GM12891 (cell line): ENCODE measurements around the gene ZC3H12A.

Experiments
- DNase-seq: peaks from one replicate; pipeline ENCODE4 v3.0.0; 2011; ENCODE audit warnings: low spot score; ENCODE audit not compliant: insufficient read length
- FAIRE-seq: peaks from 2 replicates; lab custom pipeline; 2011; peaks lifted over from hg19 to GRCh38; lab: Jason Lieb, UNC
- PAX5 ChIP-seq: IDR thresholded peaks from 2 replicates; pipeline ENCODE4 v1.6.1; 2011; ENCODE audit warnings: low read length, moderate library complexity, mild to moderate bottlenecking; ENCODE audit not compliant: insufficient read depth, severe bottlenecking
- POLR2A ChIP-seq: IDR thresholded peaks from 2 replicates; pipeline ENCODE4 v1.6.1; 2011; ENCODE audit warnings: low read depth, low read length, control low read depth
- POLR2AphosphoS5 ChIP-seq: IDR thresholded peaks from 2 replicates; pipeline ENCODE4 v1.6.1; 2011; ENCODE audit warnings: low read depth, low read length, control low read depth
- POU2F2 ChIP-seq: IDR thresholded peaks from 2 replicates; pipeline ENCODE4 v1.6.1; 2011; ENCODE audit warnings: low read depth, mild to moderate bottlenecking, control low read depth, low read length, moderate library complexity
- SPI1 ChIP-seq: IDR thresholded peaks from 2 replicates; pipeline ENCODE4 v1.6.1; 2011; ENCODE audit warnings: low read depth, low read length, control low read depth
- TAF1 ChIP-seq: IDR thresholded peaks from 2 replicates; pipeline ENCODE4 v1.6.1; 2011; ENCODE audit warnings: low read depth, low read length, control low read depth

Gene ZC3H12A

GRCh38 chr1:37472281-37472680, 2.1 kb upstream of the ZC3H12A start:
- FAIRE-seq: no peak

GRCh38 chr1:37472994-37473393, 1.4 kb upstream of the ZC3H12A start:
- DNase-seq (no peak), FAIRE-seq (no peak)
- TF ChIP-seq POLR2A (no peak), POU2F2 (no peak), POLR2AphosphoS5 (no peak), SPI1 (no peak), TAF1 (no peak), PAX5 (no peak)

More at GRCh38 chr1:37472281-37472680, 2.1 kb upstream of the ZC3H12A start:
- DNase-seq: no peak
- TF ChIP-seq PAX5 (no peak), POLR2AphosphoS5 (no peak), POLR2A (no peak), SPI1 (no peak), POU2F2 (no peak), TAF1 (no peak)

GRCh38 chr1:37473431-37474045, 842 bp upstream of the ZC3H12A start:
- DNase-seq (no peak), FAIRE-seq (no peak)
- TF ChIP-seq POLR2A (no peak), SPI1 (no peak), POU2F2 (no peak), PAX5 (no peak), POLR2AphosphoS5 (no peak), TAF1 (no peak)

DNA sequence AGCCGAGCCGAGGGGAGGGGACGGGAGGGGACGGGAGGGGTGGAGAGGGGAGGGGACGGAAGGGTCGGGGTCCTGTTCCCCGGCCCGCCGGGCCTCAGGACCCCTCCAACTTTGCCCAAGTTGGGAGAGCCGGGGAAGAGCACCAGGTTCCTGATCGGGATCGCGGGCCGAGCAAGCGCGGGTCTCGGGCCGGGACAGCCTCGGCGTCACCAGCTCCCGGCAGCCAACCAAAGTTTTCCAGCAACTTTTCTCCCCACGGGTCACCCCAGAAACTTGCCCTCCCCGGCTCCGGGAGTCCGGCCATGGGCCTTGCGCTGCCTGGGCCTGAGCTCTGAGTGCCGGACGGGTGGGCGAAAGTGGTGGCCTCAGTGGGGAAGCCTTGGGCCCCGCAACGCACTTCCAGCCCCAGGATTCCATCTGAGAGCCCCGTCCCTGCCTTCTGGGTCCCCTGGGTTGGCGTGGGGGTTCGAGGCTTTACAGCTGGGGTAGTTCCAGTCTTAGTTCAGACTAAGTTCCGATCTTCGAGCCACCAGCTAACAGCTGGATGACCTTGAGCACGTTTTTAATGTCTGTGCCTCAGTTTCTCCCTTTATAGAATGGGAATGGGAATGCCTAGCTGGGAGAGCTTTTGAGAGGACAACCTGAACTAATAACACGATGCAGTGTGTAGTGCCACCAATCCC, 458 bp downstream of the ZC3H12A start:
- TF ChIP-seq POU2F2: peak; percentile 8; the same call in 1 of the 2 replicates
- TF ChIP-seq POLR2AphosphoS5: peak; percentile 36; the same call in 1 of the 2 replicates
- peak; percentile 47; the same call in 1 of the 2 replicates for TF ChIP-seq POLR2A
- no peak for TF ChIP-seq PAX5
- no peak for FAIRE-seq
- DNase-seq: no peak

GRCh38 chr1:37475380-37476086, 1.2 kb downstream of the ZC3H12A start:
- DNase-seq (no peak), FAIRE-seq (no peak)
- no peak for TF ChIP-seq POLR2A
- TF ChIP-seq POU2F2: no peak
- no peak for TF ChIP-seq TAF1
- no peak for TF ChIP-seq POLR2AphosphoS5
- TF ChIP-seq PAX5: no peak
- TF ChIP-seq SPI1: no peak

DNA sequence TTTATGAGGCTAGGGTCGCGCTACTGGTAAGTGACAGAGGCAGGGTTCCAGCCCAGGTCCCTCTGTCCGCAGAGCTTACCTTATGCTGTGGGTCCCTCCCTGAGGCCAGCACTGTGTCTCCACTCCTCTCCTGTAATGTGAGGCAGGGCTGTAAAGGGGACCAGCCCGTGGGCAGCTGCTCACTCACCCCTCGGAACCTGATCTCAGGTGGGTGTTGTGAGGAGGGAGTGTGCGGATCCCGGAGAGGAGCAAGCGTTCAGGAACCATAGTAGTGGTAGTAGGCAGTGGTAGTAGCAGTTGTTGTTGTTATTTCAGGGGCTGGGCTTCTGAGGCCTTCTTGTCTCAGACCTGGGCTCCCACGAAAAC, 1.7 kb downstream of the ZC3H12A start:
- FAIRE-seq (no peak), DNase-seq (no peak)
- TF ChIP-seq POLR2AphosphoS5: 0 out of 2 replicates have a peak, but pooled peaks have one; percentile 9
- no peak for TF ChIP-seq SPI1
- no peak for TF ChIP-seq POLR2A

- TF ChIP-seq TAF1: no peak
- no peak for TF ChIP-seq PAX5
- no peak for TF ChIP-seq SPI1
- TF ChIP-seq POLR2AphosphoS5: no peak; the same call in 1 of the 2 replicates
- peak; percentile 39 for TF ChIP-seq POLR2A
- TF ChIP-seq POU2F2: no peak
- DNase-seq: no peak
- peak; percentile 9 for FAIRE-seq
Observed at GRCh38 chr1:37476460-37477197, 2.2 kb downstream of the ZC3H12A start.

DNA sequence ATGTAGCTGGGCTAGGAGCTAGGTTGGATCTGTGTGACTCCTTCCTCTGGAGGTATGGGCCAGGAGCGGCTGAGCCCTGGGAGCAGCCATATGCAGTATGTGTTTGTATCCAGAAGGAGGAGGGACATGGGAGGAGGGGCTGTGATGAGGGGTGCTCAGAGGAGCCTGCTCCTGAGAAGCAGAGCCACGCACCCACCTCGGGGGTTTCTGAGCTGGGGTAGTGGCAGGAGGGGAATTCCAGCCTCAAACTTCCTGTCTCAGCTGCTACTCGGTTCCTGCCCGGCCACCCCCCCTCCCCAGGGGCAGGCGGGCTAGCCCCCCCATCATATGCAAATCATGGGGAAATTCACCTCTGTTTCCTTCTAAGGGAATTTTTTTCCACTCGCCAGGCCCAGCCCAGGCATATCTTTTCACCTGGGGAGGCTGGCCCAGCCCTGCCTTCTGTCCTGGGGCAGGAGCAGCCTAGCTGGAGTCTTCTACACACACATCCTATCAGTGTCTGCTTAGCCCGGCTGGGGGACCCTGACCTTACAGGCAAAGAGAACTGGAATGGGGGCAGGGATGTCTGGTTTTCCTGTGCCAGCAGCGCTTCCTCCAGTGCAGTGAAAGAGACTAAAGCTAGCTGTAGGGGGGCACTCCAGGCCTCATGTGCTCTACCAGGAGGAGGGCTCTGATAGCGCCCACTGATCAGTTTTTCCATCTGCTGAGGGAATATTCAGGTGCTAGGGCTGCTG, 3.0 kb downstream of the ZC3H12A start:
- peak; percentile 63 for DNase-seq
- peak; percentile 80 for FAIRE-seq

More for the DNA sequence above, 3.0 kb downstream of the ZC3H12A start:
- TF ChIP-seq POU2F2 (peak; percentile 99), POLR2AphosphoS5 (peak; percentile 32; the same call in 1 of the 2 replicates), TAF1 (peak; percentile 42; the same call in 1 of the 2 replicates), SPI1 (peak; percentile 38; the same call in 1 of the 2 replicates), PAX5 (no peak), POLR2A (peak; percentile 60)
